HG03139 (cell line): ENCODE results near the gene TMEM158.

Source experiments
- ATAC-seq: cut with Tn5 transposase; IDR thresholded peaks from one replicate; pipeline ENCODE4 v1.9.1; 2021; ENCODE audit not compliant: unreplicated experiment

Gene TMEM158

DNA sequence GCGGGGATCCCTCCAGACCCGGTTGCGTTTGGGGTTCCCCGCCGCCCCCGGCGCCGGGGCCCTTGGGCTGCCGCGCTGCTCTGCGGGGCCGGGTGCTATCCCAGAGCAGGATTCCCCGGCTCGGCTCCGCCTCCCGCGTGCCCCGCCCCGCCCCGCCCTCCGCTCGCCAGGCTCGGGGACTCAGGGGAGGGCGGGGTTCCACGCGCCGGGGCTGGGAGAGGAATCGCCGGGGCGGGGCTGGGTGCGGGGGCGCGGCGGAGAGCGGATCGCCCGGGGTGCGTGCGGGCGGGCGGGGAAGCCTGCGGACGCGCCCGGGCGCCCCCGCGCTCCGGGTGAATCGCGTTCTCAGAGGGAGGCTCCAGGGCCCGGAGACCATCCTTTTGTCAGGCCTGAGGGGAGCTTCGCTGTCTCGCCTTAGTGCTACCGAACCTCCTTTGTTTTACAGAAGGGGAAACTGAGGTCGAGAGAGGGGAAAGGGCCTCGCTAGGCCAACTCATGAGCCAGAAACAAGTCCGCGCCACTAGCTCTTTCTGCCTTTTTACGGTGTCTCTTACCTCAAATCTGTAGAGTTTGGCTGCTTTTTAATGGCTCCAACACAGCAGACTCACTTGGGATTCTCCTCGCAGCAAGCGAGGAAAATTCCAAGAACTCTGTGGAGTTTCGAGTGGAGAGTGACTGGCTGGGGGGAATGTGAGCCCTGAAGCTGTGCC is at the start of gene TMEM158:
Gene TMEM158 (minus strand): TSS at position 82 of the 710 bp plus-strand sequence. CDS start 260 bp downstream, outside the sequence.
- ATAC-seq = peak; percentile 55

DNA sequence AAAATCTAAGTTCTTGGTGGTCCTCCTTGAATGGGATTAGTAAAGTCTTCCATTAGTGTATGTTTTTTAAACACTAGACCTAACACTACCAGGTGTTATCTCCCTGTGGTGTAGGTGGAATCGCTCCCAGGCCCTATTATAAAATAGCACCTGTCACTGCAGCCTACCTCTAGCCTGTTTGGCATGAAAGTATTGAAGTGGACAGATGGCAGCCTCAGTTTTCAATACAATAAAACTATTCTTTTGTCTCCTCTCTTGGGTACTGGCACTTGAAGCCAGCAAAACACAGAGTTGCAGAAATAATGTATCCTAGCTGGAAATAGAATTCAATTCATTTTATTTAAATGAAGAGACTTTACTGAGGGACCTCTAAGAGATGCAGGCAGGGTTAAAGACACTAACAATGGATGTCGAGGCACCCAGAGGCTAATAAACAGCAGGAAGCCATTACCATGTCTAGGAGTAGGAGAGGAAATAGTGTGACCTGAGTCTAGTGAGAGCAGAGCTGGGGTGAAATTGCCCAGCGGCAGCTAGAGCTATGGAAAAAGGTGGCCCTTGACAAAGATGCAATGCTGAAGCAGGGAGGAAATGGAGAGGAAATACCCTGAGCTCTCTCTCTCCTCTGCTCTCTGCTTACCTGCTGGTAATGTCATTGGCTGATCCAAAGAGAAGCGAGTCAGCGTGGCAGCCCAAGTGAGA is 49.1 kb upstream of the TMEM158 start:
- ATAC-seq = no peak

DNA sequence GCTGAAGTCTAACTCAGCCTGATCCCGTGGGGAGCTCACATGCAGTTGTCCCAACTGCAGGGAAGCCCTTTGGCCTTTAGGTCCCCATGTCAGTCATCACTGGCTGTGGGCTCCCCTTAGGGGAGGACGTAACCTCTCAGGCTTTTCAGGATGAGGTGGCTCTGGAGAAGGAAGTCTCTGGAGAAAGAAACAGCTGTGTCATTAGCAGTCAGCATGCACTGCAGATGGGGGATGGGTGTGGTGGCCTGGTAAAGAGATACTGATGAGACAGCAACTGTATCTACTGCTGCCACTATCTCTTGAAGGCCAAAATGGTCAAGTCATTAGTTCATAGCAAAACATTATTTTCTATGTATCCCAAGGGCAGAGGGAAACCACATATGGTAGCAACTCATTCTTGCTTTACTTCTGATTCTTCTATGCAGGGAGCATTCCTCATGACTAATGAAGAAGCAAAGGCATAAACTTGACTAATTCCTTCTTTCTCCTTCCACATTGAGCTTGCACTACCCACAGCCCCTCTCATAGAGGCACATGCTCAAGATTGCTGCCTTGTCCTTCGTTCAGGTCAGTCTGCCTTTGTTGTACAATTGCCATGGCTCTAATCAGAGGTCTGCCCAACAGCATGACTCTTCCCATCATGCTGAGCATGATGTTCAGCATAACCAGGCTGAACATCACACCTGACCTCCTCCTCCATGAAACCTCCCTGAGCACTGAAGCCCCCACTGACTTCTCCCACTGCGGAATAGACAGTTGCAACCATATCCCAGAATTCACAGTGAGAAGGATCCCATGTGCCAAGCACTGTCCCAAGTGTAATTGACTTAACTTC is 47.8 kb upstream of the TMEM158 start:
- no peak for ATAC-seq

- no peak for ATAC-seq
Measured at GRCh38 chr3:45272828-45273470, 46.9 kb upstream of the TMEM158 start.

GRCh38 chr3:45272032-45272810 is 46.1 kb upstream of the TMEM158 start:
- ATAC-seq = no peak

DNA sequence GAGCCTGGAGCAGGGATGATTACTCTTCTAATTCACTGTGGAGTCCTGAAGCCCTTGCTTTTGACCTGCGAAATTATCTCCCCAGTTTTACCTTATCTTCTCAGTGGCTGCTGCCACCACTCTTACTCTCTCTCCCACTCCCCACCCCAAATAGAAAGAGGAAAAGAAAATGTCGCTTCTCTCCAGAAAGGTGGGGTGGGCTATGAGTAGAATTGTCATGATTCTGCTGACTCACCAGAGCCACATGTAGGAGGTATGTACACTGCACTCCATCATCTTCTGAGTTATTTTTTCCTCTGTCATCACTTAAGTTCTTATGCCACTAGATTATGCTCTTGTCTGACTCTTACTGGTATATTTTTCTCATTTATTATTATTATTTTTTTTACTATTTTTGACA is 43.9 kb upstream of the TMEM158 start:
- no peak for ATAC-seq

DNA sequence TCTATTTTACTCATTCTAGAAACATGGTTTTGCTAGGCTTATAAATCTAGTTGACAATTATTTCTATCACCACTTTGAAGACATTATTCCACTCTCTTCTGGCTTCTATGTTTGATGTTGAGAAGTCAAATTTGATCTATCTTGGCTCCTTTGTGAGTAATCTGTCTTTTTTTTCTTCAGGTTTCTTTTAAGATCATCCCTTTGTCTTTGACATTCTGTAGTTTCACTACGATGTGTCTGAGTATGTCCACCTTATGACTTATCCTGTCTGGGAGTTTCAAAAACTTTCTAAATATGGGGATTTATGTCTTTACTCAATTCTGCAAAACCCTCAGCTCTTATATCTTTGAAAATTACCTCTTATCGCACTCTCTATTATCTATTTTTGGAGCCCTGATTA is 41.0 kb upstream of the TMEM158 start:
- ATAC-seq = no peak

DNA sequence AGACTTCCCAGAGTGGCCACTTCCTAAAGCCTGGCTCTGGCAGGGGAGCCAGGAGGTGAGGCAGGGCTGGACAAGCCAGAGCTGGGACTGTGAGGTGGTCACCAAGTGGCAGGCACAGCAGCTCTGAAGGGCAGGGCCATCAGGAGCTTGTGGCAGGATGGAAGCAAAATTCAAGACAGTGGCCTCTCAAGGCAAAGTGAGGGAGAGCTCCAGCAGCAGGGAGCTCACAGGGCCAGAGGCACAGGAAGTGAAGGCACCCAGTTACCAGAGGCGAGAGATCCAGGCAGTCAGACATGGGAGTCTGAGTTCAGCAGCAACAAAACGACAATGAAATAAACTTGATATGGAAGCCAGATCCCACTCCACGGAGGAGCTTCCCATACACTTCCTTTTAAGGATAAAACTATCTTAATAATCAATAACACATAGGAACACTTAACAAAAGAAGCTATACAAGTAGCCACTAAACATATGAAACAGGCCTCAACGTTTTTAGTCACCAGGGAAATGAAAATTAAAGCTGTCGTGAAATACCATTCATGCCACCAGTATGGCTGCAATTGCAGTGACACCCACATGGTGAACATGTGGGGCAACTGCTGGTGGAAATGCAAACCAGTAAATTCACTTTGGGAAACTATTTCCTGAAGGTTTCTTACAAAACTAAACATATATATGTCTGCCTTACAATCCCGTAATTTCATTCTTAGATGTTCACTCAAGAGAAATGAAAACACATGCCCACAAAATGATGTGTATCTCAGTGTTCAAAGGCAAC is 35.4 kb upstream of the TMEM158 start:
- ATAC-seq = no peak

DNA sequence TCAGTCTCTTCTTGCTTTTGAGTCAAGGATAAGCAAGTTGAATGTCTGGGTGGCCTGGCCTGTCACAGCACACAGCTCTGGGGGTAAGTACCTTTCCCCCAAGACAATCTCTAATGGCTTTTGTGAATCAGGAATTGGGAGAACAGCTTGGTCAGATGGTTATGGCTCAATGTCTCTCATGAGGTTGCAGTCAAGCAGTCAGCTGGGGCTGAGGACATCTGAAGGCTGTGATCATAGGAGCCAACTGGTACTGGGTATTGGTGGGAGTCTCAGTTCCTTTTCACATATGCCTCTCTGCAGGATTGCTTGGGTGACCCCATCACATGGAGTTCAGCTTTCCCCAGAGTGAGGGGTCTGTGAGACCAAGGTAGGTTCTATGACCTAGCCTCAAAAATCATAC is 33.0 kb upstream of the TMEM158 start:
- ATAC-seq = no peak

GRCh38 chr3:45258317-45258716 is 32.2 kb upstream of the TMEM158 start:
- ATAC-seq = no peak

GRCh38 chr3:45253316-45253715 is 27.2 kb upstream of the TMEM158 start:
- no peak for ATAC-seq

DNA sequence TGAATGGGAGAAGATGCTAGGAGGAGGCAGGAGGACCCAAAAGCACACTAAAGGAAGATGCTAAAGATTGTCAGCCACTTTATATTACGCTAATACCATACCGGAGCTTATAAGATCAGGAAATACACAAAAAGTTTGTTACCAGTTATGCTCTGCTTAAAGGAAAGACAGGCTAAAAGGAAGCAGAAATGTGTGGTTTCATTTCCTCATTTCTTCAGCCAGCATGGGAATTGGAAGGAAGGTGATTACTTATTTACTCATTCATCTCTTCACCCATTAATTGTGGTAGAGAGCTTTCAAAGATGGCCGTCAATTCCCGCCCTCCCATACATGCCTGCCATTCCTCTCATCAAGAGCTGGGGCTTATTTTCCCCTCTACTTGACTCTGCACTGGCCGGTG is 26.7 kb upstream of the TMEM158 start:
- ATAC-seq = no peak

- ATAC-seq = no peak
Measured at GRCh38 chr3:45249391-45249790, 23.3 kb upstream of the TMEM158 start.

DNA sequence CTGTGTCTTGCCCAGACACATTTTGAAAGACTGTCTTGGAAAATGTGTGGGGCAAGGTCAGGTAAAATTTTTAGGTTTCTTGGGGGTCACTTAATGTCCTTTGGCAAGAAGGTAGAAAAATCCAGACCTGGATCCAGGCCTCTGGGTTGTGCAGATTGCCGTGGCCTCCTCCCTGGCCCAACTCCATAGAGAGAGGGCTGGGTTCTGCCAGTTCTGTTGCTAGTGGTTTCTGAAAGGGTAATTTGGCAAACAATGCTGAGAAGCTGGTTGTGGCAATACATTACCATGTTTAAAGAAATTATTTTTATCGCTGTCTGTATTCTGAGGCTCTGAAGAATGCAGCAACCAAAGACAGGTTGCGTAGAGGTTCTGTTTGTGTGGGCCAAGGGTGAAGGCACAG is 20.2 kb upstream of the TMEM158 start:
- ATAC-seq = no peak

- ATAC-seq = no peak
Measured at GRCh38 chr3:45244356-45244755, 18.3 kb upstream of the TMEM158 start.

- no peak for ATAC-seq
Measured at GRCh38 chr3:45241206-45241605, 15.1 kb upstream of the TMEM158 start.

DNA sequence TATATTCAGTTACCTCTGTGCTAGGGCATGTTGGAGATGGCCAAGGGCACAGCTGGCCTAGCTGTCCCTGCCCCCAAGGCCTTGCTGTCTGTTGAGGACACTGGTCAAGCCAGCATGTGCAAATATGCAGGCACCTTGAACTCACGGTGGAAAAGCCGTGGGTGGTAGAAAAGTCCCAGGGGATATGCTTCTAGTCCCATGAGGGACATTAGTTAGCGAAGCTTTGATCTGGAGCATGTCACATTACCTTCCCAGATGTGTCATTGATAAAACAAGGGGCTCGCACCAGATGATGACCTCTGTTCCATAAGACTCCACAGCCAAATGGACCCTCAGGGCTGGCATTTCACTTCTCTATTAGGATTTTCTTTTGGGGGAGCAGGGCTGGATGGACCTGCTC is 14.2 kb upstream of the TMEM158 start:
- no peak for ATAC-seq

GRCh38 chr3:45239254-45239653 is 13.2 kb upstream of the TMEM158 start:
- ATAC-seq = no peak

- ATAC-seq = no peak
Measured at GRCh38 chr3:45236964-45237363, 10.9 kb upstream of the TMEM158 start.

GRCh38 chr3:45235409-45235808 is 9.3 kb upstream of the TMEM158 start:
- ATAC-seq = no peak
